ENCODE results near the gene PTGER1. TPM values are rescaled to one million over a fixed set of nuclear protein-coding genes. Genes with fewer than 3 reads are reported as not detected.

Gene PTGER1
- total and polyA plus RNA-seq, 2 donors (not counting 3 experiments of a cell fraction or from before 2014, with no cell fraction given), result 0.21 to 0.40 TPM

GRCh38 chr19:14495672-14496028 lies 20.5 kb upstream of the PTGER1 start:
- FAIRE-seq (peak; percentile 21), DNase-seq (ENCODE audit: low read depth, low spot score) (no peak)
- Histone ChIP-seq H4K20me1 (replicated peaks; ENCODE audit: control insufficient read depth, extremely low read depth, insufficient read depth, low read length) (no peaks in the 10 kb centered on the region), H3K9me1 (replicated peaks; ENCODE audit: control insufficient read depth, extremely low read depth, insufficient read depth, low read length) (no peaks in the 10 kb centered on the region), H2AFZ (ENCODE audit: low read depth, low read length) (no peak overlapping the region), H3K27me3 (ENCODE audit: control insufficient read depth in 2 of 2, insufficient read depth in 2 of 2, low read length in 2 of 2) (no peaks in the 10 kb centered on the region), H3K9me3 (replicated peaks; ENCODE audit: control insufficient read depth, insufficient read depth, low read length) (no peaks in the 10 kb centered on the region), H3K27ac (ENCODE audit: insufficient read depth, low read depth, low read length) (no peak overlapping the region), H3K36me3 (ENCODE audit: control insufficient read depth in 2 of 2, extremely low read depth in 1 of 2, insufficient read depth in 2 of 2, low read length in 2 of 2) (peaks cover 0 to 5% of the 10 kb centered on the region in 2 experiments), H3K4me1 (ENCODE audit: control insufficient read depth, extremely low read depth, insufficient read depth, low read length) (peaks cover 23% of the 10 kb centered on the region), H3K4me3 (replicated peaks in 1 of 3; ENCODE audit: insufficient read depth in 1 of 3, low read depth in 1 of 3, low read length in 3 of 3) (peak overlapping the region; percentile 50 to 95 (median 68)), H3K9ac (replicated peaks; ENCODE audit: extremely low read depth, insufficient read depth, low read length) (peak overlapping the region; percentile 17), H3K4me2 (ENCODE audit: insufficient read depth, low read length) (peak overlapping the region; percentile 83), H3K79me2 (ENCODE audit: control insufficient read depth, insufficient read depth, low read length) (peaks cover 23% of the 10 kb centered on the region)
- ChIA-PET CTCF (interaction anchor here (0.6 to 2.9 kb wide), 7 partner anchors 10 to 1049 kb away, joined by 3 to 13 read pairs (median 3); partner anchors contain the start of gene PTGER1), POLR2A (interaction anchor here (1.6 kb wide), 1 partner anchor 22 kb away, joined by 8 read pairs; the partner anchor contains the start of gene DNAJB1)
- BruUV-seq (replicated peaks), result no TSS peak
- dilution Hi-C loops (cut with MboI; ENCODE audit: extremely low pct_ligation_motif_present, low sequenced_read_pairs), result no loop called here
- intact Hi-C loops (cut with micrococcal nuclease), result loop anchor here (1.0 kb wide), 1 partner anchor 22 kb away; no protein-coding TSS in a partner anchor
- no peak for TF ChIP-seq GATA2 (IDR thresholded peaks at IDR 0.05; ENCODE audit: insufficient read depth, insufficient read length, low read depth, low read length)
- no peak for TF ChIP-seq EZH2 (IDR thresholded peaks at IDR 0.05; ENCODE audit: borderline replicate concordance, low read depth, low read length, severe bottlenecking)
- TF ChIP-seq MAX (IDR thresholded peaks at IDR 0.05; ENCODE audit: insufficient read depth, insufficient read length), result no peak
- no peak for TF ChIP-seq POLR2A (IDR thresholded peaks at IDR 0.05; ENCODE audit: low read depth, low read length)
- TF ChIP-seq POLR2AphosphoS5 (IDR thresholded peaks at IDR 0.05; ENCODE audit: insufficient read depth, low read depth, low read length), result no peak
- TF ChIP-seq JUN (IDR thresholded peaks at IDR 0.05; ENCODE audit: borderline replicate concordance, insufficient read depth, insufficient read length, low read depth), result no peak
- no peak for TF ChIP-seq FOS (IDR thresholded peaks at IDR 0.05; ENCODE audit: borderline replicate concordance, insufficient read depth, low read length)
- no peak for TF ChIP-seq MYC (IDR thresholded peaks at IDR 0.05; ENCODE audit: low read depth, low read length)
- TF ChIP-seq CTCF (IDR thresholded peaks at IDR 0.05; ENCODE audit: extremely low read depth in 1 of 2, insufficient read depth in 1 of 2, low read depth in 1 of 2, low read length in 2 of 2), result no peak
